Activated CD8-positive, alpha-beta memory T cell treated with anti-CD3 and anti-CD28 coated beads, Interleukin-2, amount 50 U/mL, for 48 hours (primary cell): ENCODE results near the gene PGAP3.
A peak's percentile ranks its signal among the peaks of the same experiment; 100 is the strongest.

ENCODE experiments used
- DNase-seq: peaks from one replicate; pipeline ENCODE4 v3.0.0-alpha.2; 2020

The PGAP3 gene

GRCh38 chr17:39636587-39636926 is 51.3 kb downstream of the PGAP3 start:
- no peak for DNase-seq

GRCh38 chr17:39635614-39636176 is 52.2 kb downstream of the PGAP3 start:
- no peak for DNase-seq

GRCh38 chr17:39634384-39634871 is 53.4 kb downstream of the PGAP3 start:
- no peak for DNase-seq

GRCh38 chr17:39633570-39634183 is 54.2 kb downstream of the PGAP3 start:
- no peak for DNase-seq

GRCh38 chr17:39632153-39632941 is 55.5 kb downstream of the PGAP3 start:
- no peak for DNase-seq

GRCh38 chr17:39631403-39631802 is 56.5 kb downstream of the PGAP3 start:
- DNase-seq, result no peak

GRCh38 chr17:39629898-39630297 is 58.0 kb downstream of the PGAP3 start:
- no peak for DNase-seq

GRCh38 chr17:39629494-39629880 is 58.4 kb downstream of the PGAP3 start:
- no peak for DNase-seq

GRCh38 chr17:39628655-39629493 is 59.0 kb downstream of the PGAP3 start:
- no peak for DNase-seq

- no peak for DNase-seq
Observed at GRCh38 chr17:39627712-39628516, 59.9 kb downstream of the PGAP3 start.

GRCh38 chr17:39627047-39627711 is 60.7 kb downstream of the PGAP3 start:
- DNase-seq, result no peak

GRCh38 chr17:39626171-39627046 is 61.4 kb downstream of the PGAP3 start, which contains the start of gene PPP1R1B:
Gene PPP1R1B (plus strand): TSS chr17:39626952. CDS start chr17:39627393, 441 bp downstream.
- no peak for DNase-seq

- no peak for DNase-seq
Observed at GRCh38 chr17:39625198-39625785, 62.6 kb downstream of the PGAP3 start.

- DNase-seq, result no peak
Observed at GRCh38 chr17:39624313-39624712, 63.5 kb downstream of the PGAP3 start.

GRCh38 chr17:39623356-39623950 is 64.4 kb downstream of the PGAP3 start:
- DNase-seq, result peak; percentile 98

GRCh38 chr17:39622380-39623006 is 65.4 kb downstream of the PGAP3 start:
- DNase-seq, result peak; percentile 71

GRCh38 chr17:39621523-39622379 is 66.1 kb downstream of the PGAP3 start:
- DNase-seq, result peak; percentile 99
